Gastrocnemius medialis (tissue), 4 donors: ENCODE data around the gene C11orf65.

Experiments
- POLR2A ChIP-seq, 2 donors: fragments of 450-650 bp; IDR thresholded peaks; one replicate each; pipeline ENCODE4 v1.6.1; 2017; ENCODE audit warnings: antibody characterized with exemption in 2 of 2, mild to moderate bottlenecking in 2 of 2, moderate library complexity in 2 of 2
- TF ChIP-seq, protein P1 (sequence below), 5 experiments: fragments of 450-650 bp in 3 of 5; fragments of 200-600 bp in 2 of 5; sonication (generic) in 2 of 5; IDR thresholded peaks in 4 of 5; conservative IDR thresholded peaks in 1 of 5; 1 replicate in 4 of 5; 2 replicates in 1 of 5; pipeline ENCODE4 v1.5.1; 2016 to 2019; ENCODE audit warnings: antibody characterized with exemption in 5 of 5, mild to moderate bottlenecking in 3 of 5, moderate library complexity in 3 of 5

DNA sequence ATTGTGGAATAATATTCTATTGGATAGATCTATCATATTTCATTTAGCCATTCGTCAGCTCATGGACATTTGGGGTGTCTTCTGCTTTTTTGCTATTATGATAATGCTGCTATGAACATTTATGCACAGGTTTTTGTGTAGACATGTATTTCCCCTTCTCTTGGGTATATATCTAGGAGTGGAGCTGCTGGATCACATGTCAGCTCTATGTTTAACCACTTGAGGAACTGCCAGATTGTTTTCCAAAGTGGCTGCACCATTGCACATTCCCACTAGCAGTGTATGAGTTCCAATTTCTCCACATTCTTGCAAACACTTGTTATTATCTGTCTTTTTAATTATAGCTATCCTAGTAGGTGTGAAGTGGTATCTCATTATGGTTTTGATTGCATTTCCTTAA, 75.0 kb downstream of the C11orf65 start:
- TF ChIP-seq, protein P1, sequence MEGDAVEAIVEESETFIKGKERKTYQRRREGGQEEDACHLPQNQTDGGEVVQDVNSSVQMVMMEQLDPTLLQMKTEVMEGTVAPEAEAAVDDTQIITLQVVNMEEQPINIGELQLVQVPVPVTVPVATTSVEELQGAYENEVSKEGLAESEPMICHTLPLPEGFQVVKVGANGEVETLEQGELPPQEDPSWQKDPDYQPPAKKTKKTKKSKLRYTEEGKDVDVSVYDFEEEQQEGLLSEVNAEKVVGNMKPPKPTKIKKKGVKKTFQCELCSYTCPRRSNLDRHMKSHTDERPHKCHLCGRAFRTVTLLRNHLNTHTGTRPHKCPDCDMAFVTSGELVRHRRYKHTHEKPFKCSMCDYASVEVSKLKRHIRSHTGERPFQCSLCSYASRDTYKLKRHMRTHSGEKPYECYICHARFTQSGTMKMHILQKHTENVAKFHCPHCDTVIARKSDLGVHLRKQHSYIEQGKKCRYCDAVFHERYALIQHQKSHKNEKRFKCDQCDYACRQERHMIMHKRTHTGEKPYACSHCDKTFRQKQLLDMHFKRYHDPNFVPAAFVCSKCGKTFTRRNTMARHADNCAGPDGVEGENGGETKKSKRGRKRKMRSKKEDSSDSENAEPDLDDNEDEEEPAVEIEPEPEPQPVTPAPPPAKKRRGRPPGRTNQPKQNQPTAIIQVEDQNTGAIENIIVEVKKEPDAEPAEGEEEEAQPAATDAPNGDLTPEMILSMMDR (IDR thresholded peaks at IDR 0.05 in 4 of 5, conservative IDR thresholded peaks at IDR 0.05 in 1 of 5) = no peak
- no peak for TF ChIP-seq POLR2A (IDR thresholded peaks at IDR 0.05)
